Loucy (cell line): ENCODE results near the gene SERPINF2.

Experiments
- H2AFZ ChIP-seq: fragments of 200-600 bp; sonication (generic); 2 replicates; pipeline ENCODE4 v1.6.0; 2016; ENCODE audit warnings: antibody characterized with exemption, mild to moderate bottlenecking, low read length, moderate library complexity
- H3F3A ChIP-seq: fragments of 200-600 bp; 2 replicates; pipeline ENCODE4 v1.6.0; 2016; ENCODE audit warnings: antibody characterized with exemption, low read depth, mild to moderate bottlenecking
- H3K27me3 ChIP-seq: fragments of 200-600 bp; sonication (generic); 2 replicates; pipeline ENCODE4 v1.6.1; 2014; ENCODE audit warnings: low read length, mild to moderate bottlenecking; ENCODE audit not compliant: insufficient read depth, poor library complexity, severe bottlenecking
- H3K36me3 ChIP-seq: fragments of 200-600 bp; sonication (generic); 2 replicates; pipeline ENCODE4 v1.6.1; 2016; ENCODE audit warnings: low read length; ENCODE audit not compliant: insufficient read depth
- H3K4me1 ChIP-seq: fragments of 200-600 bp; sonication (generic); 2 replicates; pipeline ENCODE4 v1.5.1; 2014; ENCODE audit warnings: low read length, mild to moderate bottlenecking; ENCODE audit not compliant: insufficient read depth, poor library complexity, severe bottlenecking
- H3K4me2 ChIP-seq: fragments of 200-600 bp; sonication (generic); 2 replicates; pipeline ENCODE4 v1.6.0; 2014; ENCODE audit warnings: antibody characterized with exemption, low read length, low read depth, mild to moderate bottlenecking; ENCODE audit not compliant: poor library complexity, severe bottlenecking
- H3K4me3 ChIP-seq: fragments of 200-600 bp; sonication (generic); 2 replicates; pipeline ENCODE4 v1.5.1; 2014; ENCODE audit warnings: low read length, mild to moderate bottlenecking, mixed read lengths; ENCODE audit not compliant: poor library complexity, severe bottlenecking
- H3K79me2 ChIP-seq: fragments of 200-600 bp; sonication (generic); 2 replicates; pipeline ENCODE4 v1.6.1; 2014; ENCODE audit warnings: low read length; ENCODE audit not compliant: insufficient read depth
- H3K9ac ChIP-seq: fragments of 200-600 bp; sonication (generic); 2 replicates; pipeline ENCODE4 v1.6.0; 2014; ENCODE audit warnings: mild to moderate bottlenecking, low read depth, low read length, moderate library complexity; ENCODE audit not compliant: poor library complexity, severe bottlenecking
- H3K9me2 ChIP-seq: fragments of 200-600 bp; sonication (generic); replicated peaks from 2 replicates; pipeline ENCODE4 v1.6.1; 2016; ENCODE audit warnings: low read depth, low read length, mixed read lengths
- H3K9me3 ChIP-seq: fragments of 200-600 bp; sonication (generic); 2 replicates; pipeline ENCODE4 v1.6.1; 2014; ENCODE audit warnings: mild to moderate bottlenecking, antibody characterized with exemption, low read length, low read depth; ENCODE audit not compliant: insufficient read depth
- H4K20me1 ChIP-seq: fragments of 200-600 bp; sonication (generic); 2 replicates; pipeline ENCODE4 v1.6.0; 2014; ENCODE audit warnings: antibody characterized with exemption, low read length, mild to moderate bottlenecking; ENCODE audit not compliant: insufficient read depth, poor library complexity, severe bottlenecking
- CTCF ChIP-seq: fragments of 200-600 bp; sonication (generic); conservative IDR thresholded peaks from 2 replicates; pipeline ENCODE4 v1.5.1; 2014; ENCODE audit warnings: mild to moderate bottlenecking, antibody characterized with exemption, low read length
- EZH2phosphoT487 ChIP-seq: fragments of 200-600 bp; IDR thresholded peaks from 2 replicates; pipeline ENCODE4 v1.6.1; 2018; ENCODE audit warnings: antibody characterized with exemption, mild to moderate bottlenecking, moderate library complexity, borderline replicate concordance

SERPINF2 gene

GRCh38 chr17:1800240-1800639, 57.6 kb downstream of the SERPINF2 start:
- Histone ChIP-seq H3K4me3 (no peak overlapping the region), H3K9ac (no peak overlapping the region), H3K9me3 (no peaks in the 10 kb centered on the region), H3K4me2 (no peak overlapping the region), H3F3A (no peaks in the 10 kb centered on the region), H3K4me1 (no peaks in the 10 kb centered on the region), H3K27me3 (no peaks in the 10 kb centered on the region), H3K9me2 (no peaks in the 10 kb centered on the region), H4K20me1 (no peaks in the 10 kb centered on the region), H3K79me2 (peaks cover 5% of the 10 kb centered on the region; the same call in 1 of the 2 replicates), H2AFZ (no peak overlapping the region), H3K36me3 (peaks cover 42% of the 10 kb centered on the region; the same call in 1 of the 2 replicates)
- TF ChIP-seq CTCF, result no peak
- TF ChIP-seq EZH2phosphoT487, result no peak

GRCh38 chr17:1800712-1801111, 58.0 kb downstream of the SERPINF2 start:
- H3K4me1 ChIP-seq, result no peaks in the 10 kb centered on the region
- no peak overlapping the region for H2AFZ ChIP-seq
- peaks cover 42% of the 10 kb centered on the region; the same call in 1 of the 2 replicates for H3K36me3 ChIP-seq
- no peak overlapping the region for H3K9ac ChIP-seq
- H3K4me2 ChIP-seq, result no peak overlapping the region
- no peaks in the 10 kb centered on the region for H3F3A ChIP-seq
- no peaks in the 10 kb centered on the region for H4K20me1 ChIP-seq
- peaks cover 5% of the 10 kb centered on the region; the same call in 1 of the 2 replicates for H3K79me2 ChIP-seq
- no peaks in the 10 kb centered on the region for H3K27me3 ChIP-seq
- H3K9me3 ChIP-seq, result no peaks in the 10 kb centered on the region
- TF ChIP-seq CTCF (no peak), EZH2phosphoT487 (no peak)
- no peaks in the 10 kb centered on the region for H3K9me2 ChIP-seq
- H3K4me3 ChIP-seq, result no peak overlapping the region

GRCh38 chr17:1802429-1802828, 59.8 kb downstream of the SERPINF2 start:
- Histone ChIP-seq H3K4me2 (no peak overlapping the region), H3K4me1 (no peaks in the 10 kb centered on the region), H3K27me3 (no peaks in the 10 kb centered on the region), H3K9me2 (no peaks in the 10 kb centered on the region), H3K9ac (no peak overlapping the region), H3K36me3 (peaks cover 47% of the 10 kb centered on the region; the same call in 1 of the 2 replicates), H3K79me2 (no peaks in the 10 kb centered on the region), H3F3A (no peaks in the 10 kb centered on the region), H4K20me1 (no peaks in the 10 kb centered on the region), H2AFZ (no peak overlapping the region), H3K9me3 (no peaks in the 10 kb centered on the region), H3K4me3 (no peak overlapping the region)
- TF ChIP-seq CTCF (no peak), EZH2phosphoT487 (no peak)
